GM19193 (cell line): Measurements from ENCODE around the gene RHOBTB1.

Experiments used
- POLR2A ChIP-seq: IDR thresholded peaks from 4 replicates; pipeline ENCODE4 v1.6.1; 2011; ENCODE audit not compliant: insufficient read depth, insufficient read length; ENCODE audit errors: extremely low read depth

Gene RHOBTB1

GRCh38 chr10:60934215-60935175, 9.5 kb downstream of the RHOBTB1 start:
- no peak for TF ChIP-seq POLR2A

GRCh38 chr10:60932756-60933155, 11.2 kb downstream of the RHOBTB1 start:
- TF ChIP-seq POLR2A, result no peak

GRCh38 chr10:60930237-60930636, 13.7 kb downstream of the RHOBTB1 start:
- TF ChIP-seq POLR2A, result no peak

GRCh38 chr10:60921633-60922032, 22.4 kb downstream of the RHOBTB1 start:
- no peak for TF ChIP-seq POLR2A

GRCh38 chr10:60920479-60920878, 23.5 kb downstream of the RHOBTB1 start:
- TF ChIP-seq POLR2A, result no peak

- TF ChIP-seq POLR2A, result no peak
These were observed 24.4 kb downstream of the RHOBTB1 start for GRCh38 chr10:60919551-60919950.

- TF ChIP-seq POLR2A, result no peak
These were observed 26.4 kb downstream of the RHOBTB1 start for GRCh38 chr10:60917331-60918280.

GRCh38 chr10:60916025-60916424, 28.0 kb downstream of the RHOBTB1 start:
- no peak for TF ChIP-seq POLR2A

GRCh38 chr10:60914690-60915141, 29.3 kb downstream of the RHOBTB1 start:
- TF ChIP-seq POLR2A, result no peak

- no peak for TF ChIP-seq POLR2A
These were observed 30.3 kb downstream of the RHOBTB1 start for GRCh38 chr10:60913657-60914056.

GRCh38 chr10:60913071-60913470, 30.9 kb downstream of the RHOBTB1 start:
- TF ChIP-seq POLR2A, result no peak

GRCh38 chr10:60911715-60912114, 32.3 kb downstream of the RHOBTB1 start:
- TF ChIP-seq POLR2A, result no peak

- no peak for TF ChIP-seq POLR2A
These were observed 32.8 kb downstream of the RHOBTB1 start for GRCh38 chr10:60911216-60911615.

GRCh38 chr10:60910543-60910942, 33.4 kb downstream of the RHOBTB1 start:
- TF ChIP-seq POLR2A, result no peak

- TF ChIP-seq POLR2A, result no peak
These were observed 35.1 kb downstream of the RHOBTB1 start for GRCh38 chr10:60908896-60909295.

- TF ChIP-seq POLR2A, result no peak
These were observed 36.0 kb downstream of the RHOBTB1 start for GRCh38 chr10:60908031-60908430.

GRCh38 chr10:60907236-60907635, 36.7 kb downstream of the RHOBTB1 start:
- no peak for TF ChIP-seq POLR2A
